Activated CD4-positive, alpha-beta T cell treated with anti-CD3 and anti-CD28 coated beads, Interleukin-2, amount 50 U/mL, for 4 hours (primary cell): ENCODE data around the gene FKBP5.

Experiments
- DNase-seq, 2 experiments: peaks; one replicate each; pipeline ENCODE4 v3.0.0-alpha.2; 2020

Gene FKBP5

GRCh38 chr6:35662999-35663398 is 25.7 kb downstream of the FKBP5 start:
- DNase-seq, result no peak

DNA sequence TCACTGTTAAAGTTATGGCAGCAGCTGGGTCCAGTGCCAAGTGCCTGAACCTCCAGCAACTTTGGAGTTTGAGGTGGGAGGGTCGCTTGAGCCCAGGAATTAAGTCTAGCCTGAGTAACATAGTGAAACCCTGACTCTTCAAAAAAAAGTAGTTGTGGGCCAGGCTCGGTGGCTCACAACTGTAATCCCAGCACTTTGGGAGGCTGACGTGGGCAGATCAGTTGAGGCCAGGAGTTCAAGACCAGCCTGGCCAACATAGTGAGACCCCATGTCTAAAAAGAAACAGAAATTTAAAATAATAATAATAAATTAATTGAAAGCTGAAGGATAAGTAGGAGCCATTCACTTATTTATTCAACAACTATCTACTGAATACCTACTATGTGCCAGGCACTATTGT is 33.8 kb downstream of the FKBP5 start:
- no peak for DNase-seq

- DNase-seq, result no peak
These were observed 37.5 kb downstream of the FKBP5 start for GRCh38 chr6:35651244-35651643.

DNA sequence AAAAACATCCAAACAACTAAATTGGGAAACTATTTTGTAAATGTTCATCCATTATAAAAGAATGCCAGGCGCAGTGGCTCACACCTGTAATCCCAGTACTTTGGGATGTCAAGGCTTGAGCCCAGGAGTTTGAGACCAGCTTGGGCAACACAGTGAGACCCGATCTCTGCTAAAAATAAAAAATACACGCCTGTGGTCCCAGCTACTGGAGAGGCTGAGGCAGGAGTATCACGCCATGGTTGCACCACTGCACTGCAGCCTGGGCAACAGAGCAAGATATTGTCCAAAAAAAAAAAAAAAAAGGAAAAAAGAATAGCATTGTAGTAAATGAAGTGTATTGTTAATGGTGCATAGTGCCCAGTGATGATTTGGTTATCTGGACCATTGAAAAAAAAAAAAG is 38.7 kb downstream of the FKBP5 start:
- no peak for DNase-seq

DNA sequence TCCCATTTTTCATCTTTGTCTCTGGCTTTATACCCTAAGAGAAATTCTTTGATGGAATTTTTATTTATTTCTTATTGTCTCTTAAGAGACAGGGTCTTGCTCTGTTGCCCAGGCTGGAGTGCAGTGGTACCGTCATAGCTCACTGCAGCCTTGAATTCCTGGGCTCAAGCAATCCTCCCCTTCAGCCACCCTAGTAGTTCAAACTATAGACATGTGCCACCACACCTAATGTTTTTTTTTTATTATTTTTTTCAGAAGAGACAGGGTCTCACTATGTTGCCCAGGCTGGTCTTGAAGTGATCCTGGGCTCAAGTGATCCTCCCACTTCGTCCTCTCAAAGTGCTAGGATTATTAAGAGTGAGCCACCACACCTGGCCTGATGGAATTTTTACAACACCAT is 40.5 kb downstream of the FKBP5 start:
- no peak for DNase-seq

GRCh38 chr6:35647400-35647799 is 41.3 kb downstream of the FKBP5 start:
- DNase-seq, result no peak

GRCh38 chr6:35643162-35643535 is 45.6 kb downstream of the FKBP5 start:
- DNase-seq, result no peak

- no peak for DNase-seq
These were observed 46.1 kb downstream of the FKBP5 start for GRCh38 chr6:35642471-35643161.

DNA sequence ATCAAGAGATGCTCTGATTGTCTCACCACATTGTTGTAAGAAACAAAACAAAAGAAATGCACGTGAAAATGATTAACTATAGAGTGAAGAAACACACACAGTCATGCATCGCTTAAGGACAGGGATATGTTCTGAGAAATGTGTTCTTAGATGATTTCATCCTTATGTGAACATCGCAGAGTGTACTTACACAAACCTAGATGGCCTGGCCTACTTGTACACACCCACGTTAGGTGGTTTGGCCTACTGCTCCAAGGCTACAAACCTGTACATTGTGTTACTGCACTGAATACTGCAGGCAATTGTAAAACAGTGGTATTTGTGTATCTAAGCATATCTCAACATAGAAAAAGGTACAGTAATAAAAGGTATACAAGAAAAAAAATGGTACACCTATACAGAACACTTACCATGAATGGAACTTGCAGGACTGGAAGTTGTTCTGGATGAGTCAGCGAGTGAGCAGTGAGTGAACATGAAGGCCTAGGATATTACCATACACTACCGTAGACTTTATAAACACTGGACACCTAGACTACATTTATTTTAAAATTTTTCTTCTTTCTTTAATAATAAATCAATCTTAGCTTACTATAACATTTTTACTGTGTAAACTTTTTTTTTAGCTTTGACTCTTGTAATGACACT is 48.6 kb downstream of the FKBP5 start:
- DNase-seq, result no peak

- no peak for DNase-seq
These were observed 50.0 kb downstream of the FKBP5 start for GRCh38 chr6:35638679-35639078.

DNA sequence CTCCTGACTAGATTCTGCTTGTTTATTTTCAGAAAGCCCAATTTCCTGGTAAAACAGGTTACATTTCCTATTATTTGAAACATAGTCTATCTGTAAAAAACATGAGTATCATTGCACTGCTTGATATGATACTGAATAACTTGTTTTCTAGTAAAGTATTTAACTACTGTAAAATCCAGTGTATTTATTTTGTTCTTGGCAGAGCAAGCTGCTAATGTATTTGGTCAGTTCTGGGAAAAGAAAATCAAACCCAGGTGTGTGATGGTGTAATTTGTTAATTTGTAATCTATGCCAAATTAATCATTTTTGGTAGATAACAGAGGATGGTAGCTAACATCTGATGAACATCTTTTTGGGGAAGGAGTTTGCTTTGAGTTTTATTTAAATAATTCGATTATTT is 50.8 kb downstream of the FKBP5 start:
- DNase-seq, result no peak

DNA sequence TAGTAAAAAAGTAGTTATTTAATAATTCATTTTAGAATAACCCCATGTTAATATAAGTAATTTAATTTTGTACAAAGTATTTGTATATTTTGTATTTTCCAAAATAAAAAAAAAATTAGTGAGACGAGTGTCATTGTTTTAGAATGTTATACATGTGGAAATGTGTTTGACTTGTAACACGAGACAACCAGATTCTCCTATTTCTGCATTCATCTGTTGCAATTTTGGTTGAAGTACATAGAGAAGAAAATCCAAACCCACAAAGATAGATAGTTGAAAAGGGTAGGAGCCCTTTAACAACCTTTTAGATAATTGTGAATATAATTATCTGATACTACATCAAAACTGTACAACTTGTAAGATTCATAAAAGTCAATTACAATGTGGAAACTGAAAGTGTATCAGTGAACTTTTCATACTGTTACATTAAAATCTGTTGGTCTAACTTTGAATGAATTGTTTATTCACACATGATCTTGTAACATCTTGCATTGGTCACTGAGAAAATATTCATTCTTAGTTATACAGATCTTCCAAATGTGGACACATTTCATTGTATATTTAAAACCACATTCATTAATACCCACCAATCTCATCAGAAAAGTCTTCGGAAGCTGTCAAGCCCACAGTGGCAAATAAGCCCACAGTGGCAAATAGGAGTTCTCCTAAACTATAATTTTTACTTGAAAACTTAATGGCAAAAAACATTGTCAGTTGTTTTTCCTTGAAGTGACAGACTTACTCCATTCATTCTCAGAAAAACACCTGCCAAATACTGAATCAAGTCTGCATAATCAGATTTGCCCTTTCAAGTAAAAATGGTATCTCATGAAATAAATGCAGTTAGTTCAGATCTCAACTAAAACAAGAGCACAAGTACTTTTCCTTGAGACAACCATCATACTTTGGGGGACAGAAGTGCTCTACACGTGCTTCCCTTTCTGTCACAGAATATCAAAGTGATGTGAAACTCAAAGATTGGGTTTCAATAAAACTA is 52.8 kb downstream of the FKBP5 start:
- no peak for DNase-seq

DNA sequence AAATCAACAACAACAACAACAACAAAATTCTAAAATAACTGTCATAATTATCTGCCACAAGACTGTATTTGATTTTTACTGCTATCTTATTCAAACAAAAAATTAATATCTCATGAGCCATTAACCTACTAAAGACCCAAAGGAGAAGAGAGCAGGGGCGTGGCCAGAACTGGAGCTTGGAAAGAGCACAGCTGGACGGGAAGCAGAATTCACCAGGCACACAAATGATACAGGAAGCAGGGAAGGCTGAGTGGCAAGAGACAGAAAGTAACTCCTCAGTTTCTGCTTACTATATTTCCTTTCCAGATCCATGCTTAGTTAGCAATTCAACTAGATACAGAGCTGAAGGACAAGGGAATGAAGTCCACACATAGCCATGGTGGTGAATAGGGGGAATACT is 54.4 kb downstream of the FKBP5 start:
- DNase-seq, result no peak

DNA sequence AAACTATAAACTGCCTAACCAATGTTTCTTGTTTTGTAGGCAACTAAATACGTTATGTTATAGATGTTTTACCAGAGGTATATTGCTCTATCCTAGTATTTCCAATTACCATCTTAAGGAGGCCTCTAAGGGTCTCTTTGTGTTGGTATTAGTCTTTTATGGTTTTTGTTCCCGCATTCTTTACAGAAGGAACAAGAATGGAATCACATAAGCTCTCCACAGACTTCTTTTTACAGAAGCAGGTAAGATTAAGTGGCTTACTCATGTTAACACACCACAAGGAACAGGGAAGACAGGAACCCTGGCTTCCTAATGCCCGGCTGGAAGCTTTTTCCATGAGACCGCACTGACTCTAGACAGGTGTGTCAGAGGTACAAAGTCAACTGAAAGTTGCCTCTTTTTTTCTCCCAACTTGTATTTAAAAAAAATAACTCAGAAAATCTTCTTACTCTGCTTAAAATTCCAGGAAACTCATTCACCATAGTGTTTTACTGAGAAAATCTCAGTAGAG is 55.1 kb downstream of the FKBP5 start:
- no peak for DNase-seq

DNA sequence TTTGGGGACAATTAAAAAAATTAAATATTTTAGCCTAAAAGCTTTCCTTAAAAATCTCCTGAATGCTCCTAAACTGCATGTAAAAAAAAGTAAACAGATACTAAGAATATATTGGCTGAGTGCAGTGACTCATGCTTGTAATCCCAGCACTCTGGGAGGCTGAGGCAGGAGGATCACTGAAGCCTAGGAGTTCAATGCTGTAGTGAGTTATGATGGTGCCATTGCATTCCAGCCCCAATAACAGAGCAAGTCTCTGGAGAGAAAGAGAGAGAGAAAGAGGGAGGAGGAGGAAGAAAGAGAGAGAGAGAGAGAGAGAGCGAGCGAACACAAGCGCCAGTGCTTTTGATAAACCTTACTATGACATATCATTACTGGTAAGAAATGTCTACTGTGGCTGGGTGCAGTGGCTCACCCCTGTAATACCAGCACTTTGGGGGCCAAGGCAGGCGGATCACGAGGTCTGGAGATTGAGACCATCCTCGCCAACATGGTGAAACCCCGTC is 58.8 kb downstream of the FKBP5 start:
- DNase-seq, result no peak

DNA sequence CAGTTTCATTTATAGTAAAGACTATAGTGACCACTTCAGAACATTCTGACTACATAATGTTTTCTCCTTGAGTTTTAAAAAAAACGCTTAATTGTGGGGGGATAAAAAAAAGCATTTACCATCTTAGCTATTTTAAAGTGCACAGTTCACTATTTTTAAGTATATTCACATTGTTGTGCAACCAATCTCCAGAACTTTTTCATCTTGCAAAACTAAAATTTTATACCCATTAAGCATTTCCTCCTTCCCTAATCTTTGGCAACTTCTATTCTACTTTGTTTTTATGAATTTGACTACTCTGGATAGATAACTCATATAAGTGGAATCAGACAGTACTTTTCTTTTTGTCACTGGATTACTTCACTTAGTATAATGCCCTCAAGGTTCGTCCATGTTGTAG is 62.3 kb downstream of the FKBP5 start:
- DNase-seq, result no peak

GRCh38 chr6:35624341-35625070 is 64.2 kb downstream of the FKBP5 start:
- DNase-seq, result no peak

GRCh38 chr6:35622283-35622682 is 66.4 kb downstream of the FKBP5 start:
- no peak for DNase-seq

DNA sequence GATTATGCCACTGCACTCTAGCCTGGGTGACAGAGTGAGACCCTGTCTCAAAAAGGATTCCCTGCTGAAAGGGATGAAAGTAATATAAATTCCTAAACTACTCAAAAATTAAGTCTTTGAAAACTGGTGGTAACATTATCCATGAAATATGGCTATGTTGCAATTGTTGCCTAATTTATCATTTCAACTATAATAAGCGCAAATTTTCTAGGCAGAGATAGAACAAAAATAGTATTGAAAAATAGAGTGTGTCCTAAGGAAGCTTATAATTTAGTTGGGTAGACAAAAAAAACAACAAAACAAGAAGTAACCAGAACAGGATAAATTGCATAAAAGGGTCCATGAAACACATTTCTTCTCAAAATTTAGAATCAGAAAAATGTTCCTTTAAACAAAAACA is 68.0 kb downstream of the FKBP5 start:
- no peak for DNase-seq

DNA sequence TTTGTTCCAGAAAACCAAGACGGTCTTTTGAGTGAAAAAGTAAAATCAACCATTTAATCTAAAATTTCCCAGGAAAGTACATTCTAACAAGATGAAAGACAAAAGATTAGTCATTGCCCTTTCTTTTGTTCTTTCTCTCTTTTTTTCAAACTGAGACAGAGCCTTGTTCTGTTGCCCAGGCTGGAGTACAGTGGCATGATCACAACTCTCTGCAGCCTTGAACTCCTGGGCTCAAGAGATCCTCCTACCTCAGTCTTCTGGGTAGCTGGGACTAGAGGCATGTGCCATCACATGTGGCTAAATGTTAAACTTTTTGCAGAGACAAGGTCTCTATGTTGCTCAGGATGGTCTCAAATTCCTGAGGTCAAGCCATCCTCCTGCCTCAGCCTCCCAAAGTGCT is 75.0 kb downstream of the FKBP5 start:
- no peak for DNase-seq

DNA sequence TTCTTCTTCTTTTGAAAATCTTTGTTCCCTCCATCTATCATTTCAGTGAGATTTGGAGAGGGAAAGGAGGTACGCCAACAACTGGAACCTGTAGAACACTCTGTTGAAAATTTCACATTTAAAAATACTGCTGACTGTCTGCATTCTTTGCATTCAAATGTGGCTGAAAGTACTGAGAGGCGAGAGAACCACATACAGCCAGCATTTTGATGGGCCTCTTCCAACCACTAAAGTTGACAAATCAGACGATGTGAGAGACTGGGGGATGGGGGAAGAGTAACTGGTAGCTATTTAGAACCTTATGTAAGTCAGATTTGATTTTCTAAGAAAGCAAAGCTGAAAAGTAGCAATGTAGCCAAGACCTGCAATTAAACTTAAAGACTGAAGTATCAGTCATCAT is 77.5 kb downstream of the FKBP5 start:
- no peak for DNase-seq

- no peak for DNase-seq
These were observed 77.9 kb downstream of the FKBP5 start for GRCh38 chr6:35610830-35611229.

- no peak for DNase-seq
These were observed 79.1 kb downstream of the FKBP5 start for GRCh38 chr6:35609588-35609987.
